ENCODE measurements around the gene HAPLN1.

Gene HAPLN1

DNA sequence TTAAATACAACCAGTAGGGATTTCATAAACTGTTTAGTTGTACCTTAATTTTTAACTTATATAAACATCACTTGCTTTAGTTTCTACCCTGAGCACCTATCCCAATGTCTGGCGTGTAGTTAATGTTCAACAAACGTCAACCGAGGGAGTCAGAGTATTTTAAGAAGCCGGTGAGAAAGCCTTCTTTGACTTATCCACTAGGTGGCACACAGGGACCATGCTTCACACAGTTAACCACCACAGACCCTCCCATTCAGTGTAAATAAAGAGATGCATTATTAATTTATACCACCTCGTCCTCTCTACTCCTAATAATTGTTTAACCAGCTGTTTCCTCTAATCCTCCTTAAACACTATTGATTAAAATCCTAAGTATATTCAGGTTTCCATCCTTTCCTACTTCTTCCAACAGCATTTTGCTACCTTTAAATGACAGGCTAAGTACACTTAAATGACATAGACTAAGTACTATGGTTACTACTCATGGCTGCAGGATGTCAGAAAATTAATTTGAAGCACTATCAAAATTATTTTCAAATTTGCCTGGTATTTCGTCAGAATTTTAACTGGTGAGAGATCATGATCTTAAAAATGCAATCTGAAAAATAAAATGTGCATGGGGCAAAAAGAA, 2.3 kb downstream of the HAPLN1 start:
- DNase-seq (ENCODE audit: low spot score), result peak; percentile 76

DNA sequence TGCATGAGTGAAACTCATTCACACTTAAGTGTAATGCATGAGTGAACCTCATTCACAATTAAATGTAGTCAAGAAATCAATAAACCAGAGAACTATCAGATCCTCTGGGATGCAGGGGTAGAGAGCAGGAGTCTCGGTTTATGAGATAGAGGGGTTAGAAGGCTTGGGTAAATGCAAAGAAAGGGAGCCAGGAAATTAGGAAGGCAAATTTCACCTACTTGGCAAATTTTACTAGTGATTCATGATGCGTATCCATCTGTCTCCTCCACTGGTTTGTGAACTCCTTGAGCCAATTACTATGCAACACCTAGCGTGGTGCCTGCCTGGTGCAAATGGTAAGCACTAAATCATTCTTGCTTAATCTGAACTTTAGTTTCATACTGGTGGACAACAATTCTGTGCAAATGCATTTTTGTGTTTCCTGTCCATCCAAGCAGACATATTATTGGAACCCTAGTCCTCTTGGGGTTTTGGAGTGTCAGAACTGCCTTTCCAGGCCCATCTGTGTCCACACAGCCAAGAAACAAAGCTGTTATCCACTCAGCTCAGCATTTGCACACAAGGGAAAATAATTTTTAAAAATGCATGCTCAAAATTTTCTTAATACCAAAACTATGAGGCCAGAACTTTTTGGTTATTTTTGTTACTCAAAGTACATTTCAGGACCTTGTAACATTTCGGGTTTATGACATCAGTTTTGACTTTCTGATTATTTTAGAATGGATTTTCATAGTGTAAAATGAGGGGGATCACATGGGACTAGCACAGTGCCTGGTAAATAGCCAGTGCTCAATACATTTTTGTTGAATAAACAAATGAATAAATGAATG, 5.2 kb downstream of the HAPLN1 start:
- DNase-seq (ENCODE audit: low spot score), result peak; percentile 48

- no peak for DNase-seq (ENCODE audit: low spot score)
Measured at GRCh38 chr5:83714810-83715209, 5.8 kb downstream of the HAPLN1 start.

DNA sequence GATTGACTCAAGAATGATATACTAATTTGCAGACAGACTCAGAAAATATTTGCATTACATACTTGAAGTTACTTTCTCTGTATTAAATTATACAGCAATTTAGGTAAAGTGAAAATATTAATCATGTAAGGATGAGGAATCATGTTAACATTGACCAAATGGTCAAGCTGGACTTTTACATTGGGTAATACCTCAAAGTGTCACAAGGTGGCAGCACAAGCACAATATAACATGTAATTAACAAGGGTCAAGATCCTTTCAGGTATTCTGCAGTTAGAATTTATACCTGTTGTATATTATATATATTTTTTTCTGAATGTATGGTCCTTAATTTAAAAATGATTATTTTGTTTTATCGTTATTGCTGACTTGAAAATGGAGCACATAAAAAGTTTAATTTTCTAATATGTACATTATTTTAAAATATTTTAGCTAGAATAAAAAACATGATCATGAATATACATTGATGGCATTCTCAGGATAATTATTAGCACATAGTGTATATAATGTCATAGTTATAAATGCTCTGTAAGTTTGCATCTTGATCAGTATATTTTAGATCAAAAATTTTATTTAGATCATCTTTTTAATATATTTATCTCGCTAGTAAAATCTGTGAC, 8.6 kb downstream of the HAPLN1 start:
- DNase-seq (ENCODE audit: low spot score), result peak; percentile 58

GRCh38 chr5:83709973-83710372, 10.7 kb downstream of the HAPLN1 start:
- no peak for DNase-seq (ENCODE audit: low spot score)

DNA sequence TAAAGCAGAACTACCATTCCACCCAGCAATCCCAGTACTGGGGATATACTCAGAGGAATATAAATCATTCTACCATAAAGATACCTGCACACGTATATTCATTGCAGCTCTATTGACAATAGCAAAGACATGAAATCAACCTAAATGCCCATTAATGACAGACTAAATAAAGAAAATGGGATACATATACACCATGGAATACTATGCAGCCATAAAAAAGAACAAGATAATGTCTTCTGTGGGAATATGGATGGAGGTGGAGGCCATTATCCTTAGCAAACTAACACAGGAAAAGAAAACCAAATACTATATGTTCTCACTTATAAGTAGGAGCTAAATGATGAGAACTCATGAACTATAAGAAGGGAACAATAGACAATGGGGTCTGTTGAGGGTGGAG, 12.5 kb downstream of the HAPLN1 start:
- DNase-seq (ENCODE audit: low spot score), result no peak

DNA sequence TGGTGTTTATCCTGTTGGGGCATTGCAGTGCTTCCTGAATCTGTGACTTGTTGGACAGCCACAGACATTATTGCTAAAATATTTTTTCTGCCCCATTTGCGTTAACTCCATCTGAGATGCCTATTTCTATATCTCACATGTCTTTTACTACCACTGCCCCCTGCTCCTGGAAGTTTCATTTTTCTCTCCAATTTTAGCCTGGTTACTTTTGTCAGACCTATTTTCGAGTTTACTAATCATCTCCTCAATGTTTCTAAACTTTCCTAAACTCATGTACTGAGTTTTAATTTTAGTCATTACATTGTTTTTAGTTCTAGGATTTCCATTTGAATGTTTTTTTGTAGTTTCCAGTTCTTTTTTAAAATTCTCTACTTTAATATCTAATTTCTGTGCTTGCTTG, 17.6 kb downstream of the HAPLN1 start:
- no peak for DNase-seq (ENCODE audit: low spot score)

GRCh38 chr5:83701886-83702285, 18.8 kb downstream of the HAPLN1 start:
- DNase-seq (ENCODE audit: low spot score), result no peak

GRCh38 chr5:83689881-83690280, 30.8 kb downstream of the HAPLN1 start:
- DNase-seq (ENCODE audit: low spot score), result no peak

DNA sequence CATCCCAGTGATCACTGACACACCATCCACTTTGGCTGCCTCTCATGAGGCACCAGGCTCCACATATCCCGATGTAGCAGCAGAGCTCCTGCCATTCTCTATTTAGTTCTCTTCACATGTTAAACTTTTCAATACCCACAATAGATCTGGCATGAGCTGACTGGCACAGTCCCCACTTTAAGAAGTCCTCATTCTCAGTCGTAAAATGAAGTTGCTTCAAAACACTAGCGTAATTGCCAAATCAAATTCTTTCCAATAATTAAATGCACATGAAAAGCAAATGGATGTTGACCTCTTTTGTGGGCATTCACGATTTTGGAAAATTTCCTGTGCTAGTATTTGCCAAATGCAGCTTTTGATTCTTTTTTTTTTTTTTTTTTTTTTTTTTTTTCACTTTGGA, 32.4 kb downstream of the HAPLN1 start:
- no peak for DNase-seq (ENCODE audit: low spot score)

GRCh38 chr5:83687124-83687619, 33.5 kb downstream of the HAPLN1 start:
- no peak for DNase-seq (ENCODE audit: low spot score)

- no peak for DNase-seq (ENCODE audit: low spot score)
Measured at GRCh38 chr5:83686251-83686650, 34.4 kb downstream of the HAPLN1 start.

DNA sequence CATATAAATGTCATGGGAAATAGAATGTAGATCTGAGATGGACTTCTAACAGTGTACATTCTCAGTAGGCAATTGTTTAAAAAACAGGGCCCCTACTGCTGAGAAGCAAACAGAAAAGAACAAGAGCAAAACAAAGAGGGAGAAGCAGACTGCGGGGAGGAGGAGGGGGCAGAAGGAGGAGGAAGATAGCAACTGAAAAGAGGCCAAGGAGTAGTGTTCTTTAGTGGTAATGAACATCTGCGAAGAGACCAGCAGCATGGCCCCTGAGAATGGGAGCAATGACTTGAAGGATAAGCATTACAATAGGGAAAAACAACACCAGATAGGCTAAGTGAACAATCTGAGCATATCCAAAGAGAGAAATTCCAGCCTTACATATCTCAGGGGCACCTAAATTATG, 36.8 kb downstream of the HAPLN1 start:
- DNase-seq (ENCODE audit: low spot score), result no peak

DNA sequence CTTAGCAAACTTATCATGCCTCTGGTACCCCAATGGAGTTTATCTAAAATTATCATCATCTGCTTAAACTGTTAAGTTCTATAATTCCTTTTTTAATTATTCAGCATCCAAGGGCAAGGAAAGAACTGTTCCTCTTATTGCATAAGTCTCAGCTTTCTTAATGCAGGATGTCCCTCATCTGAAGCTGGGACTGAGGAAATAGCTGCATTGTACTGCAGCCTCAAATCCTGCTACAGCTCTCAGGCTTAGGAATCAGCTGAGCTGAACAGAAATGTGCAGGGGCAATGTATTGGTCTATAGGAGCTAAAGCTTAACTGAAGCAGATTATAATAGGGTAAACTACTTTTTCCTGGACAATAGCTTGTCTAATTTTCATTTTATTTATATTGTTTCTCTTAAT, 48.0 kb downstream of the HAPLN1 start:
- no peak for DNase-seq (ENCODE audit: low spot score)

GRCh38 chr5:83672158-83672557, 48.5 kb downstream of the HAPLN1 start:
- no peak for DNase-seq (ENCODE audit: low spot score)

DNA sequence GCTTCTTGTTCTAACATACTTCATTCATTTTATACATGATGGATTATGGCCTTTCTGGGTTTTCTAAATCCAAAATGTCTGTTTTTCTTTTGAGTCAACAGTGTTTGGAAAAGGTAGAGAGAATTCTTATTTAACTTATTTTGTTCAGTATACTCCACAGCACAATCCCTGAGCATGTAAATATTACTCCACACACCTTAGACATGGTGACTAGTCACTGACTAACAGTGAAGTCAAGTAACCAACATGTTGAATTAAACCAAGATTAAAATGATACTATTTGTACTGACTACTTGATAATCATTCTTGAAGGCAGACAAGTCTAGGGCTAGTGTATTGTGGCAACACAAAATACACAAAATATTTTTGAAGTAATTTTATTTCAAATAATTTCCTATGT, 55.0 kb downstream of the HAPLN1 start:
- DNase-seq (ENCODE audit: low spot score), result no peak

DNA sequence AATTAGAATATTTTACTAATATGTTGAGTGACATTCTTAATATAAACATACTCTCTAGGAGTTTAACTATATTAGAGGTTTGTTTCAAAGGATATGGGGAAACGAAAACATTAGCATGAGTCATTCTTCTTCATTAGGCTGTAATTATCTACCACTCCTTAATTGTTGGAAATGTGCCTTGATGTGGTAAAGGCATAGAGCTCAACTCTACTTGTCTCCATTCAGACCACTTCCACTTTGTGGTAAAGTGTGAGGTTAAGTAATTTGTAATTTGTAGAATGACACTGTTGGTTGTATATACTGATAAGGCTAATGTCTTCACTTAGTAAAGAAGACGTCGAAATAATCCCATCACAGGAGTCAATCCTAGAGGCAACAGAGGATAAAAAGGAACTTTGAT, 58.1 kb downstream of the HAPLN1 start:
- no peak for DNase-seq (ENCODE audit: low spot score)

DNA sequence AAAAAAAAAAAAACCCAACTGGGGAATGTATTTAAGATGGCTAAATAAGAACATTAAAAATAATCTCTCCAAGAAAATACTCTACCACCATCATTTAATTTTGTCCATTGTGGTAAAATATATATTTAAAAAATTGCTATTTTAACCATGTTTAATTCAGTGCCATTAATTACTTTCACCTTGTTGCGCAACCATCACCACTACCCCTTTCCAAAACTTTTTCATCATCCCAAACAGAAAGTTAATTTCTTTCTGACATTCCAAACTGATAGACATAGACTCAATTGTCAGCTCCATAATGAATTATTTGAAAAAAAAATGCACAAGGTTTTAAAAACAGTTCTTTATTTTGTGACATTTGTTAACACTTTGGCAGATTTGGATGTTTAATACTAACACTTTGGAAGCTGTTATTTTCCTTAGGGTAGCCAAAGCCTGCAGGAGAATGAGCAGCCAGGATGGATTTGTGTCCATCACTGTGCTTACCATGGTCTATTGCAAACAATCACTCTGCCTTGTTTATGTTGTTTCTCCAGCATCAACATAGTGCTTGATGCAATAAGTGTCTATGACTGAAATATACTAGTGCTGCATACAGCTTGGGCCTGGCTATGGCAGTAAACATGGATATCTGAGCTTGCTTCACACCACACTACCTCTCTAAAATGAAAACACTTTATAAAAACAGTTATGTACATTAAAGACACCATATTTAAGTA, 62.7 kb downstream of the HAPLN1 start:
- DNase-seq (ENCODE audit: low spot score), result no peak

- no peak for DNase-seq (ENCODE audit: low spot score)
Measured at GRCh38 chr5:83654427-83654994, 66.1 kb downstream of the HAPLN1 start.

GRCh38 chr5:83653669-83654068, 67.0 kb downstream of the HAPLN1 start:
- DNase-seq (ENCODE audit: low spot score), result no peak

DNA sequence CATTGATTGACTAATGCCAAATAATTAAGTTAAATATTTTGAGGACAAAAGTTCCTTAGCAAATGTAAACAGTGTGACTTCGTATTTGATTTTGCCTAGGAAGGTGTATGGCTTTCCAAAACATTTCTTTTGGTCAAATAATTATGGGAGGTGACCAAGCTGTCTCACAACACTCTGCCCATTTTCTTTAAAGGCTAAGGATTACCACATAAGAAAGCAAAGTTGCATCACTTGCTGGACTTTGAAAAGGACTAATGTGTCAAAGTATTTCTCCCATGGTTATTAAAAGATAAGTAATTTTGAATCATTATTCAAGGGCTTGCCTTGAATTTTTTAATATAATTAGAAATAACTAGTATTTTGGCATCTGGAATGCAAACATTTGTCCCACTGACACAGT, 74.7 kb downstream of the HAPLN1 start:
- no peak for DNase-seq (ENCODE audit: low spot score)

DNA sequence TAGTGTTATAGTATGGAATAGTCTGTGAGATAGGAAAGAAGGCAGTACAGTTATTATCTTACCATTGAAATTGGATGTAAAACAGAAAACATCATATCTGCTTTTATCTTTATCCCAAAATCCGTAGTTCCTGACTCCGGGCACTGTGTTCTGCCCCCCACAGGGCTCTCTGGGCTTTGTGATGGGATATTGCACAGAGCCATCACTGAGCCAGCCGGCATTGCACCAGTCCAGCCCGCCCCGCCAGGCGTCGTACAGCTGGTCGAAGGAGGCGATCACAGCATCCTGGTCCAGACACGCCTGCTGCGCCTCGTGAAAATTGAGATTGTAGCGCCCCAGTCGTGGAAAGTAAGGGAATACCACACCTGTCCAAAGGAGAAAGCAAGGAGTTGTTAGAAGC, 76.4 kb downstream of the HAPLN1 start:
- no peak for DNase-seq (ENCODE audit: low spot score)

Measured in kidney tubule cell (primary cell).